Muscle layer of colon (tissue), 2 donors: ENCODE data around the gene ZHX3.

ENCODE experiments used
- H3K27ac ChIP-seq: one replicate; pipeline ENCODE4 v1.7.0; 2013; ENCODE audit warnings: low read depth, mild to moderate bottlenecking, low read length, moderate library complexity
- H3K27me3 ChIP-seq, 2 donors: one replicate each; pipeline ENCODE4 v1.7.0; 2013; ENCODE audit warnings: low read length in 2 of 2, mild to moderate bottlenecking in 2 of 2; ENCODE audit not compliant: insufficient read depth in 2 of 2, control insufficient read depth in 1 of 2
- H3K36me3 ChIP-seq: one replicate; pipeline ENCODE4 v1.7.0; 2013; ENCODE audit warnings: mild to moderate bottlenecking, low read length; ENCODE audit not compliant: insufficient read depth
- H3K4me1 ChIP-seq: one replicate; pipeline ENCODE4 v1.7.0; 2013; ENCODE audit warnings: mild to moderate bottlenecking, low read length; ENCODE audit not compliant: insufficient read depth
- H3K4me3 ChIP-seq, 2 donors: one replicate each; pipeline ENCODE4 v1.7.0; 2013; ENCODE audit warnings: low read length in 2 of 2, low read depth in 1 of 2, mild to moderate bottlenecking in 1 of 2, moderate library complexity in 1 of 2
- H3K9ac ChIP-seq: one replicate; pipeline ENCODE4 v1.7.0; 2013; ENCODE audit warnings: low read length
- H3K9me3 ChIP-seq: one replicate; pipeline ENCODE4 v1.7.0; 2013; ENCODE audit warnings: mild to moderate bottlenecking, low read length
- donor health status: abdominal sarcoma.
- donor health status: Adenocarcinoma of cecum.

The ZHX3 gene

GRCh38 chr20:41214666-41215065, 102.9 kb downstream of the ZHX3 start:
- Histone ChIP-seq H3K27me3 (no peaks in the 10 kb centered on the region), H3K4me1 (peaks cover 11% of the 10 kb centered on the region), H3K36me3 (peaks cover 4% of the 10 kb centered on the region), H3K4me3 (no peak overlapping the region), H3K9ac (no peak overlapping the region), H3K9me3 (no peaks in the 10 kb centered on the region), H3K27ac (no peak overlapping the region)

- Histone ChIP-seq H3K4me1 (peaks cover 11% of the 10 kb centered on the region), H3K27ac (no peak overlapping the region), H3K4me3 (no peak overlapping the region), H3K9ac (no peak overlapping the region), H3K9me3 (no peaks in the 10 kb centered on the region), H3K36me3 (no peaks in the 10 kb centered on the region), H3K27me3 (no peaks in the 10 kb centered on the region)
These were observed 103.3 kb downstream of the ZHX3 start for GRCh38 chr20:41214202-41214601.

GRCh38 chr20:41213150-41213820, 104.2 kb downstream of the ZHX3 start:
- H3K9me3 ChIP-seq = no peaks in the 10 kb centered on the region
- H3K27me3 ChIP-seq = no peaks in the 10 kb centered on the region
- peaks cover 11% of the 10 kb centered on the region for H3K4me1 ChIP-seq
- H3K9ac ChIP-seq = no peak overlapping the region
- H3K4me3 ChIP-seq = no peak overlapping the region
- H3K36me3 ChIP-seq = no peaks in the 10 kb centered on the region
- H3K27ac ChIP-seq = no peak overlapping the region

- Histone ChIP-seq H3K27me3 (no peaks in the 10 kb centered on the region), H3K9me3 (no peaks in the 10 kb centered on the region), H3K9ac (no peak overlapping the region), H3K4me3 (no peak overlapping the region), H3K27ac (no peak overlapping the region), H3K4me1 (no peaks in the 10 kb centered on the region), H3K36me3 (peaks cover 19% of the 10 kb centered on the region)
These were observed 112.2 kb downstream of the ZHX3 start for GRCh38 chr20:41205313-41205712.

GRCh38 chr20:41204304-41205265, 112.9 kb downstream of the ZHX3 start:
- Histone ChIP-seq H3K4me3 (no peak overlapping the region), H3K27ac (no peak overlapping the region), H3K27me3 (no peaks in the 10 kb centered on the region), H3K4me1 (no peaks in the 10 kb centered on the region), H3K9ac (no peak overlapping the region), H3K36me3 (peaks cover 24% of the 10 kb centered on the region), H3K9me3 (no peaks in the 10 kb centered on the region)

GRCh38 chr20:41203660-41204059, 113.9 kb downstream of the ZHX3 start:
- Histone ChIP-seq H3K4me3 (no peak overlapping the region), H3K9ac (no peak overlapping the region), H3K27ac (no peak overlapping the region), H3K27me3 (no peaks in the 10 kb centered on the region), H3K4me1 (no peaks in the 10 kb centered on the region), H3K36me3 (peaks cover 24% of the 10 kb centered on the region), H3K9me3 (no peaks in the 10 kb centered on the region)

GRCh38 chr20:41202426-41202825, 115.1 kb downstream of the ZHX3 start:
- H3K27ac ChIP-seq = no peak overlapping the region
- H3K27me3 ChIP-seq = no peaks in the 10 kb centered on the region
- no peaks in the 10 kb centered on the region for H3K4me1 ChIP-seq
- H3K4me3 ChIP-seq = no peak overlapping the region
- H3K36me3 ChIP-seq = peaks cover 24% of the 10 kb centered on the region
- no peaks in the 10 kb centered on the region for H3K9me3 ChIP-seq
- no peak overlapping the region for H3K9ac ChIP-seq

- H3K9me3 ChIP-seq = no peaks in the 10 kb centered on the region
- H3K27ac ChIP-seq = no peak overlapping the region
- no peak overlapping the region for H3K4me3 ChIP-seq
- no peaks in the 10 kb centered on the region for H3K4me1 ChIP-seq
- no peaks in the 10 kb centered on the region for H3K27me3 ChIP-seq
- H3K9ac ChIP-seq = no peak overlapping the region
- H3K36me3 ChIP-seq = peaks cover 24% of the 10 kb centered on the region
These were observed 115.8 kb downstream of the ZHX3 start for GRCh38 chr20:41201760-41202159.

- no peak overlapping the region for H3K27ac ChIP-seq
- no peak overlapping the region for H3K4me3 ChIP-seq
- H3K27me3 ChIP-seq = no peaks in the 10 kb centered on the region
- H3K9me3 ChIP-seq = no peaks in the 10 kb centered on the region
- no peak overlapping the region for H3K9ac ChIP-seq
- H3K36me3 ChIP-seq = peaks cover 24% of the 10 kb centered on the region
- no peaks in the 10 kb centered on the region for H3K4me1 ChIP-seq
These were observed 116.9 kb downstream of the ZHX3 start for GRCh38 chr20:41200446-41201202.

- Histone ChIP-seq H3K27ac (no peak overlapping the region), H3K27me3 (no peaks in the 10 kb centered on the region), H3K9me3 (no peaks in the 10 kb centered on the region)
These were observed 119.1 kb downstream of the ZHX3 start for GRCh38 chr20:41198443-41198842.

GRCh38 chr20:41196653-41197225, 120.8 kb downstream of the ZHX3 start:
- Histone ChIP-seq H3K36me3 (peaks cover 8% of the 10 kb centered on the region), H3K27me3 (no peaks in the 10 kb centered on the region), H3K27ac (no peak overlapping the region), H3K9ac (no peak overlapping the region), H3K4me1 (no peaks in the 10 kb centered on the region), H3K4me3 (no peak overlapping the region), H3K9me3 (no peaks in the 10 kb centered on the region)

More at GRCh38 chr20:41198443-41198842, 119.1 kb downstream of the ZHX3 start:
- Histone ChIP-seq H3K9ac (no peak overlapping the region), H3K36me3 (peaks cover 14% of the 10 kb centered on the region), H3K4me3 (no peak overlapping the region), H3K4me1 (no peaks in the 10 kb centered on the region)
